Left forelimb (tissue), 1 donor: ENCODE measurements around the gene SDF2.

Experiments
- DNase-seq: peaks from one replicate; pipeline ENCODE4 v3.0.0-alpha.2; 2018; ENCODE audit warnings: low spot score

Gene SDF2, protein sequence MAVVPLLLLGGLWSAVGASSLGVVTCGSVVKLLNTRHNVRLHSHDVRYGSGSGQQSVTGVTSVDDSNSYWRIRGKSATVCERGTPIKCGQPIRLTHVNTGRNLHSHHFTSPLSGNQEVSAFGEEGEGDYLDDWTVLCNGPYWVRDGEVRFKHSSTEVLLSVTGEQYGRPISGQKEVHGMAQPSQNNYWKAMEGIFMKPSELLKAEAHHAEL

DNA sequence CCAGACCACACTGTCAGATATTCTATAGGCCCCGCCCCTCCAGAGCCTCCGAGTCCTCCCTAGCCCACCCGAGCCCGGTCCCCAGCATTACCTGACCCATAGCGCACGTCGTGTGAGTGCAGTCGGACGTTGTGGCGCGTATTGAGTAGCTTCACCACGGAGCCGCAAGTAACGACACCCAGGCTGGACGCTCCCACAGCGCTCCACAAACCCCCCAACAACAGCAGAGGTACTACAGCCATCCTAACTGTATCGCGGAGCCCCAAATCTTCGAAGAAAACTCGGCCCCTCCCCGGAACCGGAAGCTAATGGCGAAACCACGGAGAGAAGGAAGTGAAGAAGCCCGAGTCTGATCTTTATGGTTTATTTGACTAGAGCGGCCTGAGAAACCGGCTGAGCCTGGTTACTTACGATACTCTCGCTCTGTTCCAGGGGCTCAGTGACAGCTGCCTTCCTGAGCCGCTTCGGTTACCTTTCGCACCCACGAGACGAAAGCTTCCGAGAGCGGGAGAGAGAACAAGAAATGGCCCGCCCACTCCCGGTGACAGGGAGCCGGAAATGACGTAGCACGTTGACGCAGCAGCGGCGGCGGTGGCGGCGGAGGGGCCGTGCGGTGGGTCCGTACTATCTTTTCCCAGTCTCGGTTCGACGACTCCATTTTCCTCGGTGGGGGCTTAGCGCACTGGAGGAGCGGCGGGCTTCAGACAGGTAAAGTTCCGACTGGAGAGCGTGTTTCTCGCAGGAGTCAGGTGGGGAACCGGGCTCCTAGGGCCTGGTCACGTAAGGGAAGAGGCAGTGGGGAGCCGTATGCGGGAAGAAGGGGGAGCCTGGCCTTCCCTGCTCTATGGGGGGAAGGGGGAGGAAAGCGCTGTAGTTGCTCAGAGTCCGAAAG, at the start of gene SDF2, which contains the start of gene SUPT6H:
SDF2 (minus strand) TSS at position 272 of the 892 bp plus-strand sequence; CDS start at position 242, 30 bp downstream.
SUPT6H (plus strand) TSS at position 571 of the 892 bp plus-strand sequence. CDS start 11,197 bp downstream, outside the sequence.
- DNase-seq = peak; percentile 97

DNA sequence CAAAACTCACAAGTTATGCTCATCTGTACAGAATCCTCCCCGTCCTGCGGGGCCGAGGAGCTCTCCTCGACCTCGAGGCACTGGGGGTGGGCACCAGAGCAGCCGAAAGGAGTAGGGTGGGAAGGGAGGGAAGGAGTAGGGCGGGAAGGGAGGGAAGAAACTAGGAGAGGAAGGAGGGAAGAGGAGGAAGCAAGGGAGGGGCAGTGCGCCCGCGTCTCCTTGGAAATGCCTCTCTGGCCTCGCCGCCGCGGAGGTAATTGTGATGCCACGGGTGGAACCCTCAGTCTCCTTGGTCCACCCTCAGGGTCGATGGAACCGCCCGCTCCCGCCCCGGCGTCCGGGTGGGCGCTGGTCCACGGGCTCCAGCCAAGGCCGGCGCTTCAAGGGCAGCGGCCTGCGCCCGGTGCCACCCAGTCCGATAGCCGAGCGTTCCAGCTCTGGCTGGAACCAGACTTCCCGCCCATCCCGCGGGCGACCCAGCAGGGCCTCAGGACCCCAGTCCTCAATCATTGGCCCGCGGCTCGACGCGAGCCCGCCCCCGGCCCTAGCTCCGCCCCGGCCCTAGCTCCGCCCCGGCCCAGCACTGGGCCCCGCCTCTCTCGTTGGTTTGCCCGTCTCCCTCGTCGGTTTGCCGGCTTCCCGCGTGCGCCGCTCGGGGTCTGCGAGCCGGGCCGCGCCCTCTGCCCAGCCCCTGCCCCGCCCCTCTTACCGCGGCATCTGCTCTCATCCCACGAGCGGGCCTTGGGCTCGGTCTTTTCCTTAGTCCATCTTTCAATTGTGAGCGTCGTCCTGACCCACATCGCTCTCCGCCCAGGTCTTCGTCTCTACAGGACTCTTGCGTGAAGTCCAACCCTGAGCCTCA, 49.4 kb upstream of the SDF2 start:
- peak; percentile 97 for DNase-seq

DNA sequence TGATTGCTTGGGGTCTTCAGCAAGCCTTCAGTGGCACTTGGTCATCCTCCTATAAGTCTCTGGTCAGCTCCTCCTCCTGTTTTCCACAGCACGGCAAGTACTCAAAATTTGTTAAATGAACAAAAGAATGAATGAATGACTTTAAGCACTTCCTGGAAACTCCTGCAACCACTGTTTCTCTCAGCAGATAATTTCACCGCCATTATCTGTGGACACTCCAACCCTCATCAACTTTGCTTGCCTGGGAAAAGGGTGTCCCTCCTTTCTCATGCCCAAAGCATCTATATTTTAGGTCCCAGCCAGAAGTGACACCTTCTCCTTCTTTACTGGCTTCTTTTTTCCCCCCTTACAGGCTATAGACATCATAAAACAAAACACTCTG, 45.6 kb upstream of the SDF2 start:
- DNase-seq = no peak

DNA sequence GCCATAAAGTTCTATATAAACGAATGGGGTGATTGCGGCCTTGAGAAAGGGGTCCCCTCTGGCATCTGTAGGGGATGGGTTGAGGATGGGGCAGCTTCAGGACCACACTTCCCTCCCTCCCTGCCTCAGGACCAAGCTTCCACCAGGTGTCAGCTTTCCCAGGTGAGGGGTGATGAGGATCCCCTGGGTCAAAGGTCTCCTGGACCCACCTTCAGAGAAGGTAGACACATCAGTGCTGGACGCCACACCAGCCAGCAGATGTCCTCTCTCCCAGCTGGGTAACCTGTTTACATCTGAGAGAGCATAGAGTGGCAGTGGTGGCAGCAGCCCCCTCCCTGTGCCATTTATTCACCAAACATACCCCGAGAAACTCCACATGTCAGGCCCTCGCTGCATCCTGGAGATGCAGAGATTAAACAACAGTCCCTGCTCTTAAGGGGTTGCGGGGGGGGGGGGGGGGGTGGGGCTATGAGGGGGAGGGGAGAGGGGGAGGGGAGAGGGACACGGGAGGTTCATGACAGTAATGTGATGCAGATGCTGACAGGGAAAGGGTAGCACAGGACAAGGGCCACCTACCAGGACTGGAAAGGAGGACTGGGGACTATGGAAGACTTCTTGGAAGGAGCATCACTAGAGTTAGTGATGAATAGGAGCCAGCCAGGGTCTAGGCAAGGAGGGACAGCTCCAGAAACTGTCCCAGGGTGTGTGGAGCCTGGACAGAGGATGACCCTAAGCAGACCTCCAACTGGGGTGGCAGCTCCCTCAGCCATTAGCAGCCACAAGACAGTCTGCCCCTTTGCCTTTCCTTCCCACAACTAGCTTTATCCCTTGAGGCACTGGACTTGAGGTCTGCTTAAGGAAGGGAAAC, 45.0 kb upstream of the SDF2 start:
- no peak for DNase-seq

GRCh38 chr17:28705728-28706334, 44.1 kb upstream of the SDF2 start:
- DNase-seq = no peak

DNA sequence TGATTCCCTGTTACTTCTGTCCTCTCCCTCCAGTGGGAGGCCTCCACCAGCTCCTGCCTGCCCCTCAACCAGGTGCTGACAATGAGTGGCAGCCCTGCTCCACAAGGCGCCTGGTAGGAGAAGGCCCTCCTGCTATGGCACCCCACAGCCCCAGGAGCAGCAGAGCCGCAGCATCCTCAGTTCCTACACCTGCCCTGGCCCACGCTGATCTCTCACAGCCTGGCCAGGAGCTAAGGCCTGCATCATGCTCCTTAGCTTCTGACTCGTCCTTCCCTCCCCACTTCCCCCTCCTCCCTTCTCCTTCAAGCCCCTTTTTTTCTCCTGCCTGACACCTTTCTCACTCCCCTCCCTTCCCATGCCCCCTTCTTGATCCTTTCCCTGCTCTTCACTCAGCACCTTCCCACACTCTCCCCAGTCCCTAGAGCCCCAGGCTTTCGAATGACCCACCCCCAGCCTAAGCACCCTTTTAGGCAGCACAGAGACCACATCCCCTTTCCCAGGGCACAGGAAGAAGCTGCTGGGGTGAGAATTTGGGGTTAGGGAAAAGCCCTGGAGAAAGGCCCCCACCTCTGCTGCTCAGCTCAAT, 43.5 kb upstream of the SDF2 start:
- no peak for DNase-seq

DNA sequence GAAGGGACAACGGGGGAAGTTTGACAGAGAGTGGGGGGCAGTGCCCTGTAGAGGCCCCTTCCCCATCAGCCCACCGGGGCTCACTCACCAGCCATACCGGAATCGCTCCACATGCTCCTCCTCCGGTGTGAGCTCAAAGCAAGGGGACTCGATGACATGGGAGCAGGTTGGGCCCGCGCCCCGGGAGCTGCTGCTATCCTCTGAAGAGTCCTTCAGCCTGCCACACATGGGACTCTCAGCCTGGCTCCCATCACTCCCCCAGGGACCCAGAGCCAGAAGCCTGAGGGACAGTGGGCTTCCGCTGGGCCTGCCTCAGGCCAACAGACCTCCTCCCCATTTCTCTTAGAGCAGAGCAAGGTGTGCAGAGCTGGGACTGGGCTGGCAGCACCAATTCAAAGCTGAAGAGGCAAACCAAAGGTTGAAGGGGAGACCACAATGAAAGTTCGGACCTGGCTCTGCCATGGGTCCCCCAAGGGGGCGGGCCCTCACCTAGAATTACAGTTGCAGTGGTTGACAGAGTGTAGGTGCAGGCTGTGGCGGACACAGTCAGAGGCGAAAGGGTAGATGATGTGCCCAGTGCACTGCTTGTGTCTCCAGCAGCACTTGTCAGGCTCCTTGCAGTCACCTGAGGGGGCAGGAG, 42.6 kb upstream of the SDF2 start:
- no peak for DNase-seq

GRCh38 chr17:28703552-28704218, 42.0 kb upstream of the SDF2 start:
- no peak for DNase-seq

GRCh38 chr17:28702752-28703150, 41.0 kb upstream of the SDF2 start:
- DNase-seq = no peak

- DNase-seq = no peak
Measured at GRCh38 chr17:28702026-28702751, 40.5 kb upstream of the SDF2 start.

- DNase-seq = no peak
Measured at GRCh38 chr17:28700830-28701492, 39.3 kb upstream of the SDF2 start.

DNA sequence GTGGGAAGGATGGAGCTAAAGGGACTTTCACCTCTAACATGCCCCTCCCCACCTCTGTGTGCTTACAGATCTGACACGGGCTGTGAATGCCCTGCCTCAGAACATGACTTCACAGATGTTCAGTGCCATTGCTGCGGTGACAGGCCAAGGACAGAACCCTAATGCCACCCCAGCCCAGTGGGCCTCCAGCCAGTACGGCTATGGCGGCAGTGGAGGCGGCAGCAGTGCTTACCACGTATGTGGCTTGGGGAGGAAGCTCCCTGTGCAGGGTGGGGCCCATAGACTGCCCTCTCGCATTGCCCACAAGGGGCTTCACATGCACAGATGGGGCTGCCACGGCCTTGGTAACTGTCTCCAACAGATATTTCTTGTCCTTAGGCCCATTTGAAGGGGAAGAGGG, 38.6 kb upstream of the SDF2 start:
- no peak for DNase-seq

DNA sequence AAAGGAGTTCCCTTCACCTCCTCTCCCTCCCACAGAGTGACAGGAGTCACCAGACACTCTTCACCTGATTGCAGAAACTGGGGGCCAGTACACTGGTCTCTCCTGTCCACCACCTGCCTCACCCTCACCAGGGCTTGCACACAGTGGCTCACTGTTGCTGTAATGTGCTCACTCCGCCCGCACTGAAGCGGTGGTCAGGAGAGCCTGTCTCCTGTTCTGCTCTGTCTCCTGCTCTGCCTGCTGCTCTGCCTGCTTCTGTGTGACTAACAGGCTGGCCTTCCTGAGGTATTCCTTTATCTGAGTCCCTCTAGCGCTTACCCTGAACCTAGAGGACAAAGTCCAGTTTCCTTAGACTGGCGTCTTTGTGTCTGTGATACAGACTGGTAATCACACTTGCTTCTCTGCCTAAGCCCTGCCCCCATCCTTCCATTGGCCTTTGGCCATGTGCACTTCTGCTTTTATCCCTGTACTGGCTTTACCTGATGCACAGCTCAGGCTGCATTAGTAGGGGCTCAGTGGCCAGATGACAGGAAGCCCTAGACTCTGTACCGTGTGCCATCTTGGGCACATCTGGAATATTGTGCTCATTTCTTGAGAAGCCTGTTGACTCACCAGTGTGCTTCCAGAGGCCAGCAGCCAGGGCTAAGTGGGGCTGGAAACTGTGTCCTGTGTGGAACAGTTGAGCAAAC, 36.7 kb upstream of the SDF2 start:
- DNase-seq = no peak

- no peak for DNase-seq
Measured at GRCh38 chr17:28693869-28694268, 32.2 kb upstream of the SDF2 start.

DNA sequence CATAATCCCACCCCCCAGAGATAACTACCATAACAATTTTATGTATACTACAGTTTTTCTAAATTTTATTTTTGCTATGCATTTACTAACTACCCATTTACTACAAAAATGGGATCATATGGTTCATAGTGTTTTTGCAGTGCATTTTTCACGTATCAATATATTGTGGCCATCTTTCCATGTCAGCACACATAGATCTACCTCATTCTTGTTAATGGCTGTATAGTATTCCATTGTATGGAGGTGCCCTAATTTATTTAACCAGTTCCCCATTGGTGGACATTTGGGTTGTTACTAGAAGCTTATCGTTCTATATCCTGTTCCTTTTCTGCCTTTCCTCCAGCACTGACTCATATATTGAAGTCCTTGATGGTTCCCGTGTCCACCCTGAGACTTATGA, 27.3 kb upstream of the SDF2 start:
- DNase-seq = no peak

GRCh38 chr17:28688481-28688880, 26.8 kb upstream of the SDF2 start:
- no peak for DNase-seq

- no peak for DNase-seq
Measured at GRCh38 chr17:28686296-28686695, 24.6 kb upstream of the SDF2 start.

DNA sequence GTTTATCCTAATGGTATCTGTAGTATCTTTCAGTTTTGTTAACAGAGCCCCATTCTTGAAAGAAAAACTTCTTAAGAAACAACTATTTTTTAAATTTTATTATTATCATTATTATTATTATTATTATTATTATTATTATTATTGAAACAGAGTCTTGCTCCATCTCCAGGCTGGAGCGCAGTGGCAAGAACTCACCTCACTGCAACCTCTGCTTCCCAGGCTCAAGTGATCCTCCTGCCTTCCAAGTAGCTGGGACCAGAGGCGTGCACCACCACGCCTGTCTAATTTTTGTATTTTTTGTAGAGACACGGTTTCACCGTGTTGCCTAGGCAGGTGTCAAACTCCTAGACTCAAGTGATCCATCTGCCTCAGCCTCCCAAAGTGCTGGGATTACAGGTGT, 23.7 kb upstream of the SDF2 start:
- DNase-seq = no peak
